ENCODE results near the gene HNRNPA3.
"Not testable (repeated sequence)": the region's sequence is repeated elsewhere in the genome, so short reads cannot be mapped to it uniquely, and the experiment has no call there.

The HNRNPA3 gene

DNA sequence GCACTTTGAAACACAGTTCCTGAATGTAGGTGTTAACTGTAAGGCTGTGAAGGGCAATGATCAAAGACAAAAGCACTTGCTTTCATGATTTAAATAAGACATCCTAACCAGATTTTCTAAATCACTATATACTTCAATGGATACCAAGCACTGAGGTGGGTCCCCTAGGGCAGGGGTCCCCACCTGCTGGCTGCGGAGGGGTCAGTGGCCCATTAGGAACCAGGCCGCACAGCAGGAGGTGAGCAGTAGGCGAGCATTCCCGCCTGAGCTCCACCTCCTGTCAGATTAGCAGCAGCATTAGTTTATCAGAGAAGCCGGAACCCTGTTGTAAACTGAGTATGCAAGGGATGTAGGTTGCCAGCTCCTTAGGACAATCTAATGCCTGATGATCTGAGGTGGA, 44.9 kb downstream of the HNRNPA3 start:
- no peak for DNase-seq

DNA sequence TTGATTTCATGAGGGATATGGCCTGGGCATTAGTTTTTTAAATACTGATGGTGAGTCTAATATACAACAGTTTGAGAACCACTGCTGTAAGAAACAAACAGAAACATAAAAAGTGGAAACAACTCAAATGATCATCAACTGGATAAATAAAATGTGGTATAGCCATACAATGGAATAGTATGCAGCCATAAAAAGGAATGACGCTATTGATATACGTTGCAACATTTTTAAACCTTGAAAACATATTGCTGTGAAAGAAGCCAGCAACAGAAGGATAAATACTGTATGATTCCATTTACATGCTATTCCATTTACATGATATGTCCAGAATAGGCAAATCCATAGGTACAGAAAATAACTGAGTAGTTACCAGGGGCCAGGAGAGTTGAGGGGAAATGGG, 45.5 kb downstream of the HNRNPA3 start:
- no peak for DNase-seq

DNA sequence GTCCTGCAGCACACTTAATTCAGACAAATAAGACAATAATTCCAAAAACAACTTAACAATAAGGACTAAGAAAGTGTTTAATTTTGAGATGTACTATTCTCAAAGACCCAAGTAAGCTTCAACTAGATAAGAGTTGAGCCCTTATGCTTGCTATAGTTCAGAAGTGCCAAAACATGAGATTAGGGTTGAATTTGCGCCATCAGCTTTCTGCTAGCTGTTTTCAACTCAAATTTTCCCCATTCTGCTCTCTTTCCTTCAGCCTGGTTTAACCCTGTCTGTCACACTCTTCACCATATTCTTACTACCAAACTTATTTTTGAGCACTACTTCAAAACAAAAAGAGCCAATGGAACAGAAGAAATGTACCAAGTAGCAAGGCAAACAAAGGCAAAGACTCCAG, 47.8 kb downstream of the HNRNPA3 start:
- no peak for DNase-seq

GRCh38 chr2:177261116-177262060, 48.8 kb downstream of the HNRNPA3 start:
- DNase-seq, result no peak

DNA sequence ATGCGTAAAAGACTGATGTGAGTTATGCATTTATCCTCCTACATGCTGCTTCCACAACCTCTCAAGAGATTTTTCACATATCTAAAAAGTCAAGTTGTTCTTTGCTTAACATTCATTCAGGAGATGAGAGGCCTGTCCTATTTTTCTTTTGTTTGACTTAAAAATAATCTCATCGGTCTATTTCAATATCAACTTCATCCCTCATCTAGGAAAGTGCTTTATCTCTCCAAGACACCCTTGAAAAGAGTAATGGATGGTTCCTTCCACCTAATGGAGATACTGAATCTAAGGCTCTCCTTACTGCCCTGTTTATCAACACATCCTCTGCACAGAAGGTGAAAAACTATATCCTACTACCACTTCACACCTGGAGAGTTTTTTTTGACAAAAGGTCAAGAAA, 49.5 kb downstream of the HNRNPA3 start:
- DNase-seq, result no peak

DNA sequence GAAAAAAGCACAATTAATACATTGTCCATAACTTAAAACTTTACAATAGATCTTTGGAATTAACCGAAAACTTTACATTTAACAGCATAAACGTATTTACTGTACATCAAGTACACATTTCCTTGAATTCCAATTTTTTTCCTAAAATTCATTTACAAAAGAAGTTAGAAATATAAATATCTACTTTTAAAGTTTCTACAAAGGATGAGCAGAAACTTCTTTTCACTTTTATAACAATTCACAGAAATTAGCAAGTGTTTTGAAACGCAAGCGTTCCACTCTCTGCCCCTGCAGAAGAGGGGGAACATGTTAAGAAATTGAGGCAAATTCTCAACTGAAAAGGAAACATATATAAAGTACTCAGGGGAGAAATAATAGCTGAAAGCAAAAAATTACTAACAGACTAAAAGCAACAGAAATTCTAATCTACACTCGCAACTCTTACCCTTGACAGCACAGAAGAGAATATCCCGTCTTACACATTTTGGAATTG, 50.4 kb downstream of the HNRNPA3 start:
- DNase-seq, result no peak

- DNase-seq, result peak; percentile 87
Observed at GRCh38 chr2:177263451-177264208, 51.0 kb downstream of the HNRNPA3 start.

GRCh38 chr2:177264209-177264692, 51.7 kb downstream of the HNRNPA3 start:
- DNase-seq, result no peak

DNA sequence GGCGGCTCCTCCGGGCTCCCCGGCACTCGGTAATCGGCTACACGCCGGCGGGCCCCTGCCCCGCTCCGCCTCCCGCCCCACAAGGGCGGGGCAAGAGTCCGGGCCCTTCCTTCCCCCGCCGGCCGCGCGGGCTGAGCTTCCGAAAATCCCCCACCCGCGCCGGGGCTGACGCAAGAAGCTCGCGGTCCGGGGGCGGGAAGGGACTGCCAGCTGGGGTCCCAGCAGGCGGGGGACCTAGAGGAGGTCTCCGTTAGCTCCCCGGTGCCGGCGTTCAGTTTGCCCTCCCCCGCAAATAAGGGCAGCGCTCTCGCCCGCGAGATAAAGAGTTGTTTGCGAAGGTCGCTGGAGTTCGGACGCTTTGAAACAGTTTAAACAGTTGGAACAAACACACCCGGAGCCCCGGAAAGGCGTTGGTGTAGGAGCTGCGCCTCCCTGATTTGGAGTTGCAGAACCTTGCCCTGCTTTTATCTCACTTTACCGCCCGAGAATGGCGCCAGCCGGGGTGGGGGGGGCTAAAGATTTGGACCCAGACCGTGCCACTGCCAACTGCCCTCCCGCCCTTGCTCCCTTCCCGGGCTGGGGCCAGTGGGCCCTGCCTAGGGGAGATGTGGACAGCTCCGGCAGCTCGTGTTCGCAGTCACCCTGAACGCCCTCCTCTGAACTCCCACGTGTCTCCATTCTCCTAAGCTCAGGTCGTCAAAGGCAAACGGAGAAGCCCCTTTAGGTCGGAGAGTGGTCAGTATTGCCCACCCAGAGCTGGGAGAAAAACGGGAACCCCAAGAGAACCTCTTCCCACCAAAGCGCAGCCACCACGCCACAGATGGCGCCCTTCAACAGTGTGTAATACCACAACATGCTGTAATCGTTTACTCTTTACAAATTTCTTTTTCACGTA, 52.3 kb downstream of the HNRNPA3 start, which contains the start of gene NFE2L2:
TSS of gene NFE2L2 (minus strand) at position 35 of the 895 bp plus-strand sequence. CDS start 151 bp downstream, outside the sequence.
- peak; percentile 93 for DNase-seq

GRCh38 chr2:177265824-177266817, 53.5 kb downstream of the HNRNPA3 start:
- no peak for DNase-seq

GRCh38 chr2:177266955-177267354, 54.4 kb downstream of the HNRNPA3 start:
- not testable (repeated sequence) for DNase-seq

- DNase-seq, result no peak
Observed at GRCh38 chr2:177268187-177268871, 55.7 kb downstream of the HNRNPA3 start.

- DNase-seq, result no peak
Observed at GRCh38 chr2:177268901-177269300, 56.3 kb downstream of the HNRNPA3 start.

GRCh38 chr2:177270531-177270930, 57.9 kb downstream of the HNRNPA3 start:
- DNase-seq, result no peak

- no peak for DNase-seq
Observed at GRCh38 chr2:177271981-177272666, 59.5 kb downstream of the HNRNPA3 start.

DNA sequence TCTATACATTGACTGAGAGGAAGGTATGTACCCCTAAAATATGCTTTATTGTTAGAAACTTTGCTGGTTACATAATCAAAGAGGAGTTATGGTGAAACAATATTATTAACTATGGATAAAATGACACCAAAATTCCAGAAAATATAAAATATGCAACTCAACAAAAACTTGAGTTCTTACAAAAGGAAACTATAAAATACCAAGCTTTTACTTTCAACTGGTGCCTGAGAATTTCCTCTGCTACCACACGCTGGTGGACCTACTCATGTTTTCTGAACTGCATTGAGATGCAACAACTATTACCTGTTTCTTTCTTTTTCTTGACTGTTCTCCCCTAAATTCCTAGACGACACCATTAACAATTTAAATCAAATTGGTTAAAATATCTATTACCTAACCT, 60.2 kb downstream of the HNRNPA3 start:
- DNase-seq, result no peak

DNA sequence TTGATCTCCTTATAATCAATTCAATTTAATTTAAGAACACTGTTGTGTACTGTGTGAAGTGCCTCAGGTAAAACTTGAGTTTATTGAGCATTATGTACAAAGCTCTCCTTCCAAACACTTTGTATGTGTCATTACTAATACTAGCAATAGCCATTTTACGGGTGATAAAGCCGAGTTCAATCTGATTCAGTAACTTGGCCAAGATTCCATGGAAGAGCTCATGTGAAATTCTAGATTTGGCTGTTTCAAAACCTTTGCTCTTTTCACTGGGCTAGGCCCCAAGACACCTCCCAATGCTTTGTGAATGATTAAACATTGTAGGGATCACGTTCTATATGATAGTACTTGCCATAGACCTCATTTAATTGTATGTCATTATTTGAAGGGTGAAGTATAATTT, 60.8 kb downstream of the HNRNPA3 start:
- no peak for DNase-seq
